Caco-2 (cell line): ENCODE results near the gene MRPL24. TPM values are rescaled to one million over a fixed set of nuclear protein-coding genes. Genes with fewer than 3 reads are reported as not detected.
A peak's percentile ranks its signal among the peaks of the same experiment; 100 is the strongest.

ENCODE experiments used
- BruUV-seq: library from RNA; stranded (reverse); fragments of 400-500 nt; replicated peaks from 2 replicates; lab custom pipeline; 2021; lab: Mats Ljungman, UMichigan
- CTCF ChIA-PET: fragments of 300-600 bp; sonication (Branson Sonifier 250); formaldehyde crosslinking; loops from one replicate; lab custom pipeline; 2022; ENCODE audit warnings: antibody characterized with exemption; lab: Charles Lee
- POLR2A ChIA-PET: fragments of 300-600 bp; sonication (Branson Sonifier 250); formaldehyde crosslinking; loops from one replicate; lab custom pipeline; 2022; ENCODE audit warnings: antibody characterized with exemption; lab: Charles Lee
- DNase-seq, 2 experiments: peaks; one replicate each; pipeline versions ENCODE4 v3.0.0 to v3.0.0-alpha.2; 2020 to 2022
- H3K27me3 ChIP-seq: replicated peaks from 2 replicates; pipeline ENCODE4 v1.6.0; 2011; ENCODE audit warnings: low read length; ENCODE audit not compliant: control insufficient read depth, insufficient read depth
- H3K36me3 ChIP-seq: 2 replicates; pipeline ENCODE4 v1.5.1; 2011; ENCODE audit warnings: low read length; ENCODE audit not compliant: control insufficient read depth, insufficient read depth
- H3K4me1 ChIP-seq: fragments of 250-450 bp; sonication (Bioruptor Pico); 2 replicates; pipeline ENCODE4 v1.5.1; 2020; ENCODE audit warnings: mild to moderate bottlenecking
- H3K4me3 ChIP-seq: 2 replicates; pipeline ENCODE4 v1.5.1; 2011; ENCODE audit warnings: low read depth, mild to moderate bottlenecking, control low read depth, low read length
- H3K9me3 ChIP-seq: fragments of 250-450 bp; sonication (Bioruptor Pico); 2 replicates; pipeline ENCODE4 v1.5.1; 2020; ENCODE audit warnings: mild to moderate bottlenecking, moderate library complexity
- H3K27ac Mint-ChIP-seq: one replicate; pipeline ENCODE4 v1.8.0; 2022; ENCODE audit warnings: mixed read lengths; ENCODE audit not compliant: unreplicated experiment
- H3K27me3 Mint-ChIP-seq: one replicate; pipeline ENCODE4 v1.8.0; 2022; ENCODE audit warnings: mixed read lengths; ENCODE audit not compliant: insufficient read depth, unreplicated experiment
- H3K36me3 Mint-ChIP-seq: one replicate; pipeline ENCODE4 v1.8.0; 2022; ENCODE audit warnings: mild to moderate bottlenecking, mixed read lengths; ENCODE audit not compliant: insufficient read depth, unreplicated experiment
- H3K4me1 Mint-ChIP-seq: one replicate; pipeline ENCODE4 v1.8.0; 2022; ENCODE audit warnings: low read depth, mixed read lengths; ENCODE audit not compliant: unreplicated experiment
- H3K4me3 Mint-ChIP-seq: one replicate; pipeline ENCODE4 v1.8.0; 2022; ENCODE audit warnings: mild to moderate bottlenecking, moderate library complexity, mixed read lengths; ENCODE audit not compliant: unreplicated experiment
- H3K9me3 Mint-ChIP-seq: one replicate; pipeline ENCODE4 v1.8.0; 2022; ENCODE audit warnings: mixed read lengths; ENCODE audit not compliant: unreplicated experiment
- CTCF ChIP-seq, 2 experiments: fragments of 200-600 bp in 1 of 2; IDR thresholded peaks; 1 replicate in 1 of 2; 2 replicates in 1 of 2; pipeline versions ENCODE4 v1.5.1 to v1.8.0; 2011 to 2022; ENCODE audit warnings: antibody characterized with exemption in 1 of 2, control low read depth in 1 of 2, inconsistent platforms in 1 of 2, low read depth in 1 of 2, low read length in 1 of 2, mild to moderate bottlenecking in 1 of 2, moderate library complexity in 1 of 2; ENCODE audit not compliant: insufficient read depth in 1 of 2, severe bottlenecking in 1 of 2, unreplicated experiment in 1 of 2
- intact Hi-C: fragments of 100-400 bp; cut with micrococcal nuclease; formaldehyde crosslinking; loops from one replicate; pipeline ENCODE4 v1.10.0; 2022; ENCODE audit not compliant: unreplicated experiment
- total RNA-seq: library from RNA; stranded (reverse); gene quantifications from 2 replicates; pipeline ENCODE4 v1.2.3, GENCODE V29; 2022

Gene MRPL24
- total RNA-seq, 1 experiment from 2014 or later, result 52.6 TPM

- Mint-ChIP-seq H3K27ac (peak overlapping the region; percentile 100), H3K27me3 (no peaks in the 10 kb centered on the region), H3K9me3 (no peaks in the 10 kb centered on the region), H3K4me1 (peaks cover 33% of the 10 kb centered on the region), H3K36me3 (peaks cover 73% of the 10 kb centered on the region), H3K4me3 (peak overlapping the region; percentile 79)
- Histone ChIP-seq H3K4me1 (peaks cover 38% of the 10 kb centered on the region), H3K9me3 (no peaks in the 10 kb centered on the region), H3K4me3 (peak overlapping the region; percentile 47), H3K27me3 (no peaks in the 10 kb centered on the region), H3K36me3 (peaks cover 15% of the 10 kb centered on the region)
- POLR2A ChIA-PET, result interaction anchor here (0.6 to 2.8 kb wide), 6 partner anchors 13 to 243 kb away, joined by 3 to 32 read pairs (median 4); partner anchors contain the start of genes ISG20L2, METTL25B and PRCC
- CTCF ChIA-PET, result interaction anchor here (1.5 to 1.9 kb wide), 3 partner anchors 19 to 57 kb away, joined by 10 to 11 read pairs (median 10); partner anchors contain the start of genes ISG20L2 and METTL25B
- peak; percentile 98 for DNase-seq
- no TSS peak for BruUV-seq
- peak; percentile 14 to 35 for TF ChIP-seq CTCF (IDR thresholded peaks at IDR 0.05; ENCODE audit: insufficient read depth in 1 of 2, low read depth in 1 of 2, low read length in 1 of 2, severe bottlenecking in 1 of 2, unreplicated experiment in 1 of 2)
- intact Hi-C loops, result loop anchor here (1.0 to 2.0 kb wide), 2 partner anchors 18 to 20 kb away; partner anchors contain the start of genes ISG20L2, METTL25B and PRCC
Measured at GRCh38 chr1:156746728-156747631, 6.1 kb upstream of the MRPL24 start.

GRCh38 chr1:156746406-156746727 is 5.5 kb upstream of the MRPL24 start:
- Histone ChIP-seq H3K4me3 (peak overlapping the region; percentile 39), H3K9me3 (no peaks in the 10 kb centered on the region), H3K36me3 (peaks cover 15% of the 10 kb centered on the region), H3K27me3 (no peaks in the 10 kb centered on the region), H3K4me1 (peaks cover 44% of the 10 kb centered on the region)
- CTCF ChIA-PET, result interaction anchor here (1.5 to 1.9 kb wide), 2 partner anchors 18 to 57 kb away, joined by 10 to 11 read pairs; partner anchors contain the start of genes ISG20L2 and METTL25B
- Mint-ChIP-seq H3K27me3 (no peaks in the 10 kb centered on the region), H3K36me3 (peaks cover 79% of the 10 kb centered on the region), H3K4me1 (peaks cover 40% of the 10 kb centered on the region), H3K4me3 (peak overlapping the region; percentile 79), H3K27ac (peak overlapping the region; percentile 100), H3K9me3 (no peaks in the 10 kb centered on the region)
- no peak for TF ChIP-seq CTCF (IDR thresholded peaks at IDR 0.05; ENCODE audit: insufficient read depth in 1 of 2, low read depth in 1 of 2, low read length in 1 of 2, severe bottlenecking in 1 of 2, unreplicated experiment in 1 of 2)
- DNase-seq, result no peak
- POLR2A ChIA-PET, result interaction anchor here (1.6 to 2.8 kb wide), 2 partner anchors 18 to 21 kb away, joined by 13 to 32 read pairs; partner anchors contain the start of genes ISG20L2, METTL25B and PRCC
- no TSS peak for BruUV-seq
- intact Hi-C loops, result loop anchor here (1.0 to 2.0 kb wide), 2 partner anchors 18 to 21 kb away; partner anchors contain the start of genes ISG20L2, METTL25B and PRCC

- Histone ChIP-seq H3K4me1 (peaks cover 45% of the 10 kb centered on the region), H3K4me3 (peak overlapping the region; percentile 39), H3K36me3 (peaks cover 15% of the 10 kb centered on the region), H3K9me3 (no peaks in the 10 kb centered on the region), H3K27me3 (no peaks in the 10 kb centered on the region)
- BruUV-seq, result no TSS peak
- intact Hi-C loops, result loop anchor here (1.0 to 2.0 kb wide), 2 partner anchors 17 to 21 kb away; partner anchors contain the start of genes ISG20L2, METTL25B and PRCC
- H3K27me3 Mint-ChIP-seq, result no peaks in the 10 kb centered on the region
- H3K4me1 Mint-ChIP-seq, result peaks cover 43% of the 10 kb centered on the region
- CTCF ChIA-PET, result interaction anchor here (0.7 to 1.9 kb wide), 2 partner anchors 17 to 20 kb away, joined by 3 to 11 read pairs; partner anchors contain the start of genes ISG20L2 and METTL25B
- no peak for DNase-seq
- H3K27ac Mint-ChIP-seq, result peak overlapping the region; percentile 100
- H3K36me3 Mint-ChIP-seq, result peaks cover 80% of the 10 kb centered on the region
- no peaks in the 10 kb centered on the region for H3K9me3 Mint-ChIP-seq
- peak overlapping the region; percentile 79 for H3K4me3 Mint-ChIP-seq
- POLR2A ChIA-PET, result interaction anchor here (1.6 to 2.8 kb wide), 2 partner anchors 18 to 21 kb away, joined by 13 to 32 read pairs; partner anchors contain the start of genes ISG20L2, METTL25B and PRCC
- TF ChIP-seq CTCF (IDR thresholded peaks at IDR 0.05; ENCODE audit: insufficient read depth in 1 of 2, low read depth in 1 of 2, low read length in 1 of 2, severe bottlenecking in 1 of 2, unreplicated experiment in 1 of 2), result no peak
Measured at GRCh38 chr1:156745881-156746280, 5.0 kb upstream of the MRPL24 start.
